ENCODE results near the gene GLIS1.

DNA sequence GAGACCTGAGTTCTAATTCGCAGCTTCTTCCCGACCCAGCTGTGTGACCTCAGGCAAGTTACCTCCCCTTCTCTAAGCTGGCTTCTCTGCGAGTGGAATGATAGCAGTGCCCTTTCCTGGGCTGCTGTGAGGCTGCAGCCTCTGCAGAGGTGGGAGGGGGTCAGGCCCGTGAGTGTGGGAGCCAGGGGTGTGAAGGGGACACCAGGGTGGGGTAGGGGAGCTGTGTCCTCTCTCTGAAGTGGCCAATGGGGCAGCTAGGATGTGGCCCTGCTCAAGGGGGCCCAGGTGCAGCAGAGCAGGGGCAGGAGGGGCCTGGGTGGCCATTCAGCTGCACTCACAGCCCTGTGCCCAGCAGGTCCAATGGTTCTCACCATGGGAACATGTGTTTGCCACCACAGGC lies 255.3 kb downstream of the GLIS1 start:
- TF ChIP-seq, protein P1, sequence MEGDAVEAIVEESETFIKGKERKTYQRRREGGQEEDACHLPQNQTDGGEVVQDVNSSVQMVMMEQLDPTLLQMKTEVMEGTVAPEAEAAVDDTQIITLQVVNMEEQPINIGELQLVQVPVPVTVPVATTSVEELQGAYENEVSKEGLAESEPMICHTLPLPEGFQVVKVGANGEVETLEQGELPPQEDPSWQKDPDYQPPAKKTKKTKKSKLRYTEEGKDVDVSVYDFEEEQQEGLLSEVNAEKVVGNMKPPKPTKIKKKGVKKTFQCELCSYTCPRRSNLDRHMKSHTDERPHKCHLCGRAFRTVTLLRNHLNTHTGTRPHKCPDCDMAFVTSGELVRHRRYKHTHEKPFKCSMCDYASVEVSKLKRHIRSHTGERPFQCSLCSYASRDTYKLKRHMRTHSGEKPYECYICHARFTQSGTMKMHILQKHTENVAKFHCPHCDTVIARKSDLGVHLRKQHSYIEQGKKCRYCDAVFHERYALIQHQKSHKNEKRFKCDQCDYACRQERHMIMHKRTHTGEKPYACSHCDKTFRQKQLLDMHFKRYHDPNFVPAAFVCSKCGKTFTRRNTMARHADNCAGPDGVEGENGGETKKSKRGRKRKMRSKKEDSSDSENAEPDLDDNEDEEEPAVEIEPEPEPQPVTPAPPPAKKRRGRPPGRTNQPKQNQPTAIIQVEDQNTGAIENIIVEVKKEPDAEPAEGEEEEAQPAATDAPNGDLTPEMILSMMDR (IDR thresholded peaks at IDR 0.05) = no peak
- no peak for TF ChIP-seq POLR2A (IDR thresholded peaks at IDR 0.05)

All from heart left ventricle (tissue), 13 donors.